H9 (cell line): Measurements from ENCODE around the gene RHNO1. TPM values are rescaled to one million over a fixed set of nuclear protein-coding genes. Genes with fewer than 3 reads are reported as not detected.

Experiments used
- DNase-seq: peaks from one replicate; pipeline ENCODE4 v3.0.0-alpha.2; 2017
- H2AFZ ChIP-seq: one replicate; pipeline ENCODE4 v1.6.1; 2013; ENCODE audit warnings: mild to moderate bottlenecking, low read length, control low read depth, moderate library complexity
- H2AK5ac ChIP-seq: 2 replicates; pipeline ENCODE4 v1.6.1; 2013; ENCODE audit warnings: low read length, control low read depth, mixed read lengths; ENCODE audit not compliant: insufficient read length
- H2BK120ac ChIP-seq: one replicate; pipeline ENCODE4 v1.6.1; 2013; ENCODE audit warnings: low read depth, mild to moderate bottlenecking, low read length, control low read depth, inconsistent platforms; ENCODE audit not compliant: poor library complexity, severe bottlenecking
- H2BK12ac ChIP-seq: 2 replicates; pipeline ENCODE4 v1.6.1; 2013; ENCODE audit warnings: low read length, control low read depth, mixed read lengths, low read depth; ENCODE audit not compliant: insufficient read length
- H2BK15ac ChIP-seq: 2 replicates; pipeline ENCODE4 v1.6.1; 2013; ENCODE audit warnings: low read depth, low read length, control low read depth
- H2BK20ac ChIP-seq: one replicate; pipeline ENCODE4 v1.6.1; 2013; ENCODE audit warnings: low read depth, mild to moderate bottlenecking, low read length, control low read depth, inconsistent platforms; ENCODE audit not compliant: poor library complexity, severe bottlenecking
- H2BK5ac ChIP-seq: 2 replicates; pipeline ENCODE4 v1.6.1; 2013; ENCODE audit warnings: low read length, control low read depth, mixed read lengths; ENCODE audit not compliant: insufficient read length
- H3K14ac ChIP-seq: 2 replicates; pipeline ENCODE4 v1.6.1; 2013; ENCODE audit warnings: low read length, control low read depth; ENCODE audit not compliant: insufficient read depth
- H3K18ac ChIP-seq: 2 replicates; pipeline ENCODE4 v1.6.1; 2013; ENCODE audit warnings: low read depth, mild to moderate bottlenecking, mixed read lengths, low read length, control low read depth; ENCODE audit not compliant: insufficient read length
- H3K23ac ChIP-seq: 2 replicates; pipeline ENCODE4 v1.6.1; 2013; ENCODE audit warnings: low read length, control low read depth, mixed read lengths, low read depth; ENCODE audit not compliant: insufficient read length
- H3K23me2 ChIP-seq: 2 replicates; pipeline ENCODE4 v1.6.1; 2013; ENCODE audit warnings: low read depth, mild to moderate bottlenecking, mixed read lengths, low read length, control low read depth; ENCODE audit not compliant: insufficient read length, poor library complexity, severe bottlenecking
- H3K27ac ChIP-seq: 2 replicates; pipeline ENCODE4 v1.5.1; 2013; ENCODE audit warnings: low read length, control low read depth, mixed read lengths, low read depth; ENCODE audit not compliant: insufficient read length
- H3K27me3 ChIP-seq: 2 replicates; pipeline ENCODE4 v1.6.1; 2013; ENCODE audit warnings: low read length, control low read depth, inconsistent platforms; ENCODE audit not compliant: insufficient read depth
- H3K4ac ChIP-seq: 2 replicates; pipeline ENCODE4 v1.6.1; 2013; ENCODE audit warnings: low read depth, mild to moderate bottlenecking, control low read depth, inconsistent platforms, low read length, moderate library complexity
- H3K4me1 ChIP-seq: 2 replicates; pipeline ENCODE4 v1.6.1; 2013; ENCODE audit warnings: low read length, control low read depth, inconsistent platforms; ENCODE audit not compliant: insufficient read depth
- H3K4me2 ChIP-seq: 2 replicates; pipeline ENCODE4 v1.6.1; 2013; ENCODE audit warnings: low read length, control low read depth, mixed read lengths; ENCODE audit not compliant: insufficient read length, insufficient read depth
- H3K56ac ChIP-seq: 2 replicates; pipeline ENCODE4 v1.6.1; 2013; ENCODE audit warnings: low read depth, mild to moderate bottlenecking, mixed read lengths, low read length, control low read depth; ENCODE audit not compliant: insufficient read length
- H3K79me1 ChIP-seq: 2 replicates; pipeline ENCODE4 v1.6.1; 2013; ENCODE audit warnings: low read depth, mild to moderate bottlenecking, moderate library complexity, low read length, control low read depth, inconsistent platforms; ENCODE audit not compliant: insufficient read depth, poor library complexity, severe bottlenecking
- H3K79me2 ChIP-seq: 2 replicates; pipeline ENCODE4 v1.6.1; 2013; ENCODE audit warnings: low read length, control low read depth, inconsistent platforms; ENCODE audit not compliant: insufficient read depth
- H3K9ac ChIP-seq: 2 replicates; pipeline ENCODE4 v1.6.1; 2013; ENCODE audit warnings: low read length, control low read depth, mixed read lengths; ENCODE audit not compliant: insufficient read length; ENCODE audit errors: extremely low read depth
- H3K9me3 ChIP-seq: one replicate; pipeline ENCODE4 v1.6.1; 2013; ENCODE audit warnings: low read depth, low read length, inconsistent platforms; ENCODE audit not compliant: control insufficient read depth
- H3T11ph ChIP-seq: one replicate; pipeline ENCODE4 v1.6.1; 2013; ENCODE audit warnings: mild to moderate bottlenecking, low read length, control low read depth, inconsistent platforms
- H4K20me1 ChIP-seq: one replicate; pipeline ENCODE4 v1.6.1; 2013; ENCODE audit not compliant: control insufficient read depth, insufficient read length, insufficient read depth
- H4K5ac ChIP-seq: 2 replicates; pipeline ENCODE4 v1.6.1; 2013; ENCODE audit warnings: low read depth, mild to moderate bottlenecking, mixed read lengths, low read length, control low read depth; ENCODE audit not compliant: insufficient read length
- H4K8ac ChIP-seq: replicated peaks from 2 replicates; pipeline ENCODE4 v1.6.1; 2013; ENCODE audit warnings: low read length, control low read depth, mixed read lengths, low read depth; ENCODE audit not compliant: insufficient read length
- H4K91ac ChIP-seq: 2 replicates; pipeline ENCODE4 v1.6.1; 2013; ENCODE audit warnings: low read depth, mild to moderate bottlenecking, moderate library complexity, mixed read lengths, low read length, control low read depth; ENCODE audit not compliant: insufficient read length
- H3K27ac Mint-ChIP-seq, 3 experiments: 2 replicates in 2 of 3; 3 replicates in 1 of 3; pipeline ENCODE4 v1.8.0; 2020 to 2021; ENCODE audit warnings: mixed read lengths in 3 of 3, mild to moderate bottlenecking in 1 of 3, moderate library complexity in 1 of 3
- H3K27me3 Mint-ChIP-seq: 2 replicates; pipeline ENCODE4 v1.8.0; 2021; ENCODE audit warnings: low read depth, mild to moderate bottlenecking, moderate library complexity, mixed read lengths
- H3K36me3 Mint-ChIP-seq, 3 experiments: 2 replicates in 2 of 3; 3 replicates in 1 of 3; pipeline ENCODE4 v1.8.0; 2020 to 2021; ENCODE audit warnings: low read depth in 3 of 3, mixed read lengths in 3 of 3; ENCODE audit not compliant: insufficient read depth in 1 of 3
- H3K4me1 Mint-ChIP-seq, 2 experiments: 2 replicates each; pipeline ENCODE4 v1.8.0; 2020; ENCODE audit warnings: mixed read lengths in 2 of 2
- H3K4me3 Mint-ChIP-seq, 2 experiments: 2 replicates in 1 of 2; 3 replicates in 1 of 2; pipeline ENCODE4 v1.8.0; 2020 to 2021; ENCODE audit warnings: mild to moderate bottlenecking in 2 of 2, mixed read lengths in 2 of 2, moderate library complexity in 1 of 2
- H3K9me3 Mint-ChIP-seq, 2 experiments: 2 replicates in 1 of 2; 3 replicates in 1 of 2; pipeline ENCODE4 v1.8.0; 2020; ENCODE audit warnings: mild to moderate bottlenecking in 2 of 2, mixed read lengths in 2 of 2, moderate library complexity in 1 of 2
- WGBS: extraction: QIAGEN DNeasy Blood & Tissue Kit; methylation state at CpG from one replicate; pipeline ENCODE4 v1.1.7; 2013; ENCODE audit warnings: missing lambda C conversion rate, low lambda C conversion rate, mixed read lengths; ENCODE audit not compliant: insufficient read length; ENCODE audit errors: extremely low coverage; 5-methylcytosine and 5-hydroxymethylcytosine counted together
- total RNA-seq: library from RNA; stranded (reverse); gene quantifications from 2 replicates; pipeline ENCODE4 v1.2.1, GENCODE V29; 2021
- TF ChIP-seq, protein P1 (sequence below): fragments of 200-600 bp; sonication (generic); conservative IDR thresholded peaks from 3 replicates; pipeline ENCODE4 v1.8.0; 2021; ENCODE audit warnings: antibody characterized with exemption, mild to moderate bottlenecking

RHNO1 gene
- total RNA-seq, 1 experiment from 2014 or later: 36.7 TPM

GRCh38 chr12:2919249-2919648, 42.2 kb downstream of the RHNO1 start:
- H3T11ph ChIP-seq: no peak overlapping the region
- H3K79me1 ChIP-seq: no peaks in the 10 kb centered on the region
- no peak overlapping the region for H2BK12ac ChIP-seq
- H3K4me1 ChIP-seq: peaks cover 5% of the 10 kb centered on the region; the same call in 1 of the 2 replicates
- no peak overlapping the region for H2AFZ ChIP-seq
- no peak overlapping the region for H2BK5ac ChIP-seq
- peak overlapping the region in 1 of 3 experiments; percentile 1; a peak in 1 of 7 replicates for H3K27ac Mint-ChIP-seq
- WGBS: no CpG with 5 or more reads among the region's 2 CpGs
- H3K9me3 ChIP-seq: no peaks in the 10 kb centered on the region
- no peak overlapping the region for H3K4ac ChIP-seq
- H3K9ac ChIP-seq: no peak overlapping the region
- no peak overlapping the region for H2BK120ac ChIP-seq
- H3K27me3 Mint-ChIP-seq: no peaks in the 10 kb centered on the region
- H3K4me2 ChIP-seq: no peak overlapping the region
- H3K14ac ChIP-seq: no peak overlapping the region
- TF ChIP-seq, protein P1, sequence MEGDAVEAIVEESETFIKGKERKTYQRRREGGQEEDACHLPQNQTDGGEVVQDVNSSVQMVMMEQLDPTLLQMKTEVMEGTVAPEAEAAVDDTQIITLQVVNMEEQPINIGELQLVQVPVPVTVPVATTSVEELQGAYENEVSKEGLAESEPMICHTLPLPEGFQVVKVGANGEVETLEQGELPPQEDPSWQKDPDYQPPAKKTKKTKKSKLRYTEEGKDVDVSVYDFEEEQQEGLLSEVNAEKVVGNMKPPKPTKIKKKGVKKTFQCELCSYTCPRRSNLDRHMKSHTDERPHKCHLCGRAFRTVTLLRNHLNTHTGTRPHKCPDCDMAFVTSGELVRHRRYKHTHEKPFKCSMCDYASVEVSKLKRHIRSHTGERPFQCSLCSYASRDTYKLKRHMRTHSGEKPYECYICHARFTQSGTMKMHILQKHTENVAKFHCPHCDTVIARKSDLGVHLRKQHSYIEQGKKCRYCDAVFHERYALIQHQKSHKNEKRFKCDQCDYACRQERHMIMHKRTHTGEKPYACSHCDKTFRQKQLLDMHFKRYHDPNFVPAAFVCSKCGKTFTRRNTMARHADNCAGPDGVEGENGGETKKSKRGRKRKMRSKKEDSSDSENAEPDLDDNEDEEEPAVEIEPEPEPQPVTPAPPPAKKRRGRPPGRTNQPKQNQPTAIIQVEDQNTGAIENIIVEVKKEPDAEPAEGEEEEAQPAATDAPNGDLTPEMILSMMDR: no peak
- peaks cover 6 to 34% (median 34%) of the 10 kb centered on the region in 3 experiments; a peak in 6 of 7 replicates for H3K36me3 Mint-ChIP-seq
- H3K4me3 Mint-ChIP-seq: no peak overlapping the region
- no peak overlapping the region for H3K56ac ChIP-seq
- H4K8ac ChIP-seq: no peak overlapping the region
- no peaks in the 10 kb centered on the region for H3K79me2 ChIP-seq
- no peak overlapping the region for H3K27ac ChIP-seq
- no peaks in the 10 kb centered on the region; a peak in 1 of 5 replicates for H3K9me3 Mint-ChIP-seq
- no peak overlapping the region for H3K23ac ChIP-seq
- H4K20me1 ChIP-seq: no peaks in the 10 kb centered on the region
- no peak overlapping the region for H4K91ac ChIP-seq
- DNase-seq: no peak
- H4K5ac ChIP-seq: no peak overlapping the region
- no peak overlapping the region for H3K18ac ChIP-seq
- H3K27me3 ChIP-seq: no peaks in the 10 kb centered on the region
- no peak overlapping the region for H2BK15ac ChIP-seq
- peaks cover 15 to 19% of the 10 kb centered on the region in 2 experiments for H3K4me1 Mint-ChIP-seq
- no peak overlapping the region for H2BK20ac ChIP-seq
- no peaks in the 10 kb centered on the region for H3K23me2 ChIP-seq
- no peak overlapping the region for H2AK5ac ChIP-seq
